Islet precursor cell (in vitro differentiated cells): ENCODE results near the gene AZI2.

Experiments
- DNase-seq: peaks from one replicate; pipeline ENCODE4 v3.0.0-alpha.2; 2018

Gene AZI2

GRCh38 chr3:28300345-28300962 is 48.2 kb downstream of the AZI2 start:
- no peak for DNase-seq

DNA sequence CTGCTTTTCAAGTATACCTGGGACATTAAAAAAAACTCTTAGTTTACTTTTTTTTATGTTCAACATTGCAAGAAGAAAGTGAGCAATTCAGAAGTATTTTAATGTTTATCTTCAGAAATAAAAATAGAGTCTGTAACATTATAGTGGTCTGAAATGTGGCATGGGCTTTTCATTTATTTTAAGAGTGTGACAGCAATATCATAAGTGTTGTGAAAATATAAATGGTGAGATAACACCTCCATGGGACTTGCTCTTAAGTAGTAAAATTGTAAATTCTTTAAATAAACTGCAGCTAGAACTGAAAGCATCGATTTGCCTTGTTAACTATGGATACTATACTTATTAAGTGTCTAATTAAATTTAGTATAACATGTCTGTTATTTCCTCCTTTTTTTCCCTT is 48.9 kb downstream of the AZI2 start:
- no peak for DNase-seq

- DNase-seq: no peak
Measured at GRCh38 chr3:28295898-28296490, 52.6 kb downstream of the AZI2 start.

DNA sequence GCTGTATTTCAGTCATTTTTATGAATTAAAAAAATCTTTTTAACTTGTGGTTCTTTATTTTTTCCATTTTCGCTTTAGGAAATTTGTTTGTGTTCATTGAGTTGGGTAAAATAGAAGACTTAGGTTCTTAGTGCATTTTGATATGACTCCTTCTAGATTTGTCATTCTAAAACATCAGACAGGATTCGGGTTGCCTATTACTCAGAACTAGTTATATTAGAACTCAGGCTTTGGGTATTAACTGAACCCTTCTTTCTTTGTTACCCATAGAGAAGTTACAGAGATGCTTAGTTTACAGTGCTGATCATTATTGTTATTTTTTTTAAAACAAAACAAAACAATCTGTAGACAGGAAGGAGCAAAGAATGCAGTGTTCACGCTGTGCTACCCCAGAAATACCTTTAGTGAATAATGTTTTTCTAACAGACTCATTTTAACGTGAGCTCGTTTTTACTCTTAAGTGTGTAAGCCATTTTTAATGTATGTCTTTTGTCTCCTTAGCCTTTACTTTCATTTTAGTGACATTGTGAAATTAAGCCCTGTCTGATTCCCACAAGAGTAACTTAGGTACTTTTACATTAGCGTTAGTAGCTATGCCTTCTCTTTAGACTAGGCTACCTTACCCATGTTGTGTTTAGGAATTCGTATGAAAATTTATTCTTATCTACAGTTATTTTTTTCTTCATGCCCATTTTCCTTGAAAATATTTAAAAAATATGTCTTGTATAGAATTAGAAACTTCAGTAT is 53.8 kb downstream of the AZI2 start:
- no peak for DNase-seq

DNA sequence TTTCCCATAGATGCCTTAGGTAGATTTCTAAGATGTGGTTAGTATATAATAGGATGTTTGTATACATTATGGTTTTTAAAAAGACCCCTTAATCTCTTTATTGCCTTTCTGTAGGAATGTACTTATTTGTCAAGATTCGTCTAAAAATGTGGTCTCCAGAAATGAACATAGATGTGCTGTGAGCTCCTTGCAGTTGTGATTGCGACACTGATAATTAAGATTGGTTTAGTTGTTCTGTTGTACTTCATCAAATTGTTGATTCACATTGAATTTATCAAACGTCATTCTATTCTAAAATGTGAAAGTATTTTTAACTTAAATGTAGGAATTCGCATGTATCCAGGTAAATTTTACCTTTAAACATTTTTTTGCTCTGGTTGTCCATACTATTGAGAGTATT is 56.0 kb downstream of the AZI2 start:
- DNase-seq: no peak

DNA sequence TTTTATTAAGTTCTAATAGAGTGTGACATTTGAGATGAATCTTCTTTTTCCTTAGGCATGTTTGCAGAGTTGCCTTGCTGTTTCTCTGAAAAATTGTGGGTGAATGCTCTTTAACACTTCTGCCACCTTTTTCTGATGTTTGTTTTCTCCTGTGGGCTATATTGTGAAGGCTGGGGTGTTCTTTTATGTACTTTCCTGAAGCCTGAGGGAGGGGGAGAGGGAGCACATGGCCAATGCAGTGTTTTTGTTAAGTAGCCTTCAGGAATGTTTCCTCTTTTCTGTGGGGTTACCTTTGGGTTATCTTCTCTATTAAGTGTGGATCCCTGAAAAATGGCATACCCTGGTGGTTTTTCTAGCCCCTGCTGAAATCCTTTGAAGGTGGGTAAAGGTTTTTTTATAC is 57.0 kb downstream of the AZI2 start:
- no peak for DNase-seq

- no peak for DNase-seq
Measured at GRCh38 chr3:28290863-28291300, 57.7 kb downstream of the AZI2 start.

DNA sequence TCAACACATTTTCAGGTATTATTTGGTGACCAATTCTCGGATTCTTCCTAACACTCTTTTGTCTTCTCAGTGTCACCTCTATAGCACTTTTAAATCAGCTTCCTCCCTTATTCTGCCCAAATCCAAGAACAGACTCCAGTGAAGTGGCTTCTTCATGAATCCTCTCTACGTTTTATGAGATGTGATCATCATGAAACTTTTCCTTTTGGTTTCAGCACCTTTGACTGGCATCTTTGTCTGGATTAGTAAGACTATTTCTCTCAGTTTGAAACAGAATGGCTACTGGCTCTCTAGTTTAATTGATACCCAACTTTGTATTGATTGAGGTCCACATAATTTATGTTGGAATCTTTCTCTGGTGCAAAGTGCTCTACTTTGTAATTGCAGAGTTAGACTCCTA is 61.6 kb downstream of the AZI2 start:
- no peak for DNase-seq

GRCh38 chr3:28286595-28286994 is 62.0 kb downstream of the AZI2 start:
- DNase-seq: no peak

DNA sequence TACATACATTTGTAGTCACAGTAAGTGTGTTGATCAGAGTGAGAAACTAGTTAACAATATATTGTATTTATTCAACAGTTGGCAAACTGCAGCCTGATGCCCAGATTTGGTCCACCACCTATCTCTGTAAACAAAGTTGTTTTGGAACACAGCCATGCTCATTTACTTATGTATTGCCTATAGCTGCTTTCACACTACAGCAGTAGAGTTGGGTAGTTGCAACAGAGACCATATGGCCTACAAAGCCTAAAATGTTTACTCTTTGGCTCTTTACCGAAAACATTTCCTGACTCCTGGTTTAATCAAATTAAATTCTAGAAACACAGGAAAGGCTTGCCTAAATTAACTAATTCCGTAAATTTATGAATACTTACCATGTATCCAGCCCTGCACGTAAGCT is 67.8 kb downstream of the AZI2 start:
- no peak for DNase-seq

DNA sequence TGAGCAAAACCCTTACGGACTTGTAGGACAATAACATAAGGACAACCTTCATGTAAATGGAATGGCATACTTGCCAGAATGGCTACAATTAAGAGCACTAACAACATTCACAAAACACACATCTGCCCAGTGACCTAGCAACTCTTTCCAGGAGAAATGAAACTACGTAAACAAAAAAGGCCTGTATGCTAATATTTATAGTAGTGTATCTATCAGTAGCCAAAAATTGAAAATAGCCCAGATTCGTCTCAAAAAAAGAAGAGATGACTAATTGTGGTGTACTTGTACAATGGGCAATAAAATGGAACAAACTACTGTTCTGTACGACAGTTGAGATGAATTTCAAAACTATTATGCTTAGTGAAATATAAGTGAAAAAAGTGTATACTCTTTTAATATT is 68.9 kb downstream of the AZI2 start:
- no peak for DNase-seq

DNA sequence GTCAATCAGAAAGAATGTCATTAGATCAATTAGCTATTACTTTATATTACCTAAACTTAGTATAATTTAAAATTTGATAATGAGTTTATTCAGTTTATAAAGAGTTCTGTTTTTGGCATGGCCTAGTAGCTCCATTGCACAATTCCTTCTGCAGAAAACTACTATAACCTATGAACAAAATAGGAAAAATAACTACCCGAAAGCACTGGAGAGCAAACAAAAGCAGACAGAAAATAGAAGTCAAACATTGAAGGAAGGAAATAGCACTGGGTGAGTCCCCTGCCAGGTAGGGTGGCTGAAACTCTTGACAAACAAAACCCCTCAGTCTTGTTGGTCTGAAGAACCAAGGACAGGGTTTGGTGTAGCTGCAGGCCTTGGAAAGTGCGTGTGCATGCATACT is 69.7 kb downstream of the AZI2 start:
- DNase-seq: no peak

DNA sequence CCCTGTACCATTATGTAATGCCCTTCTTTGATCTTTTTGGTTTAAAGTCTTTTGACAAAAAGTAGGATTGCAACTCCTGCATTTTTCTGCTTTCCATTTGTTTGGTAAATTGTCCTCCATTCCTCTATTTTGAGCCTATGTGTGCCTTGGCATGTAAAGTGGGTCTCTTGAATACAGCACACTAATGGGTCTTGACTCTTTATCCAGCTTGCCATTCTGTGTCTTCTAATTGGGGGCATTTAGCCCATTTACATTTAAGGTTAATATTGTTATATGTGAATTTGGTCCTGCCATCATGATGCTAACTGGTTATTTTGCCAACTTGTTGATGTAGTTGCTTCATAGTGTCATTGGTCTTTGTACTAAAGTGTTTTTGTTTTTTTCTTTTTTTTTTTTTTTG is 74.8 kb downstream of the AZI2 start:
- DNase-seq: no peak
